ENCODE data around the gene DTX4.
"Not testable (repeated sequence)": the region's sequence is repeated elsewhere in the genome, so short reads cannot be mapped to it uniquely, and the experiment has no call there.

Gene DTX4

DNA sequence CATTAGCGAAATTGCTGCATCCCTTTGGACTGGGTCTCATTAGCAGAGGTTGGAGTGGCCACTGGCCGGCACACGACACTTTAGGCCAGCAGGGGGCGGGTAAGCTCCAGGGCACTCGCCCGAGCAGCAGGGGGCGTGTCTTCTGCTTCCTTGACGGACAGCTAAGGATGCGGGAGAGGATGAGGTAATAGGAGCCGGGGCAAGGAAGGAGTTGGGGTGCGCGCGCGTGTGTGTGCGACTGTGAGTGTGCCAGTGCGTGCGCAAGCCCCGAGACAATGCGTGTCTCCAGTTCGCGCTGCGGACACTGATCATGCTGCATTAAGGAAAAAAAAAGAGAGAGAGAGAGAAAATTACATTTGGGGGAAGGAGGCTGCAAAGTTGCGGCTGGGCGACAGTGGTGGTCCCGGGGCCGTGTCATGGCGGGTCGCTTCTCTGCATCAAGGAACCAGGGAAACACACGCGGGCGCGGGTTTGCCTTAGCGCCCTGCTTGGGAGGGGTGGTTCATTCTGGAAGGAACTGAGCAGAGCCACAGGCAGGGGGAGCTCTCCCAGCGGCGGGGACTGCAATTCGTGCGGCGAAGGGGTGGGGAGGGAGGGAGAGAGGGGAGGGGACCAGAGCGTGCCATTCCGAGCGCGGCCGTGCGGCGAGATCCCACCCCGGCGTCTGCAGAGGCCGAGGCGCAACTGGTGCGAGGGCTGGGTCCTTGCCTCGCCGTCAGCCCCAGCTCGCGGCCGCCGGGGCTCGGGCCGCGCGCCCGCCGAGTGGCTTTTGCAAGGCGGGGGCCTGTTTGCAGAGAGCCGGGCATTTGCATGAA is at the start of gene DTX4:
Gene DTX4 (plus strand): TSS at position 625 of the 815 bp plus-strand sequence. CDS start 464 bp downstream, outside the sequence.
- H3K27me3 ChIP-seq (ENCODE audit: insufficient read depth, low read depth, severe bottlenecking), result peaks cover 79% of the 10 kb centered on the region
- no peaks in the 10 kb centered on the region for H3K9me3 ChIP-seq (ENCODE audit: severe bottlenecking)
- TF ChIP-seq, protein P1, sequence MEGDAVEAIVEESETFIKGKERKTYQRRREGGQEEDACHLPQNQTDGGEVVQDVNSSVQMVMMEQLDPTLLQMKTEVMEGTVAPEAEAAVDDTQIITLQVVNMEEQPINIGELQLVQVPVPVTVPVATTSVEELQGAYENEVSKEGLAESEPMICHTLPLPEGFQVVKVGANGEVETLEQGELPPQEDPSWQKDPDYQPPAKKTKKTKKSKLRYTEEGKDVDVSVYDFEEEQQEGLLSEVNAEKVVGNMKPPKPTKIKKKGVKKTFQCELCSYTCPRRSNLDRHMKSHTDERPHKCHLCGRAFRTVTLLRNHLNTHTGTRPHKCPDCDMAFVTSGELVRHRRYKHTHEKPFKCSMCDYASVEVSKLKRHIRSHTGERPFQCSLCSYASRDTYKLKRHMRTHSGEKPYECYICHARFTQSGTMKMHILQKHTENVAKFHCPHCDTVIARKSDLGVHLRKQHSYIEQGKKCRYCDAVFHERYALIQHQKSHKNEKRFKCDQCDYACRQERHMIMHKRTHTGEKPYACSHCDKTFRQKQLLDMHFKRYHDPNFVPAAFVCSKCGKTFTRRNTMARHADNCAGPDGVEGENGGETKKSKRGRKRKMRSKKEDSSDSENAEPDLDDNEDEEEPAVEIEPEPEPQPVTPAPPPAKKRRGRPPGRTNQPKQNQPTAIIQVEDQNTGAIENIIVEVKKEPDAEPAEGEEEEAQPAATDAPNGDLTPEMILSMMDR (IDR thresholded peaks at IDR 0.05; ENCODE audit: low read depth, low read length), result peak; percentile 91
- peak; percentile 92 for DNase-seq
- H3K36me3 ChIP-seq, result no peaks in the 10 kb centered on the region
- H3K27ac ChIP-seq, result no peak within 1 kb of the TSS
- H3K4me3 ChIP-seq (ENCODE audit: low read depth, low read length), result peak within 1 kb of the TSS; percentile 30

DNA sequence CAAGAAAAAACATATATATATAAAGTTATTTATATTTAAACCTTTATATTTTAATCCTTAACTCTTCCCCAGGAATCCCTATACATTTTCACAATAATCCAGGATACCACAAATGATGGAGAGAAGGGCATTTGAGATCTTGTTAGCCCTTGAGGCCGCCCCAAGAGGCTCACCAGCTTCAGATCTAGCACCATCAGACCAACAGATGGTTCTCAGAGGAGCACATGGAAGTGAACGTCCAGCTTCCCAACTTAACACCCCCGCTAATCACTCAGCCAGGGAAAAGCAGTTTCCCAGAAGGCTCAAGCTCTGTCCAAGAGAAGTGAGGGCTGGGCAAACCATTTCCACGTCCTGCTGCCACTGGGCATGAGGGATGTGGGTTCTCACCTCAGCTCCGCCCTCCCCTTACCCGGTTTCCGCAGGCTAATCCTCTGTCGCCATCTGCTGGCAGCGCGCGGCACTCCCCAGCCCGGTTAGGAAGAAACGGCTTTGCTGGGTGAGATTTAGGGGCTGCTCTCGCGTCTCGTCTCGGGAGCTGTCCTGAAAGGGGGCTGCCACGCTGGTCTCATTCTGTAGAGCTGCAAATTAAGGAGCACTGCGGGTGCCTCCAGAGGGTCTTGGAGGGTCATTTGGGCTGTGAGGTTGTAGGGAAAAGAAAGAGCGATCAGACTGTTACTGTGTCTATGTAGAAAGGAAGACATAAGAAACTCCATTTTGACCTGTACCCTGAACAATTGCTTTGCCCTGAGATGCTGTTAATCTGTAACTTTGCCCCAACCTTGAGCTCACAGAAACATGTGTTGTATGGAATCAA is 36.1 kb upstream of the DTX4 start:
- Histone ChIP-seq H3K27me3 (ENCODE audit: insufficient read depth, low read depth, severe bottlenecking) (peaks cover 54% of the 10 kb centered on the region), H3K4me3 (ENCODE audit: low read depth, low read length) (no peak overlapping the region), H3K27ac (no peak overlapping the region), H3K36me3 (no peaks in the 10 kb centered on the region), H3K9me3 (ENCODE audit: severe bottlenecking) (peaks cover 4% of the 10 kb centered on the region)
- TF ChIP-seq, protein P1 (IDR thresholded peaks at IDR 0.05; ENCODE audit: low read depth, low read length), result peak; percentile 96
- DNase-seq, result peak; percentile 73

DNA sequence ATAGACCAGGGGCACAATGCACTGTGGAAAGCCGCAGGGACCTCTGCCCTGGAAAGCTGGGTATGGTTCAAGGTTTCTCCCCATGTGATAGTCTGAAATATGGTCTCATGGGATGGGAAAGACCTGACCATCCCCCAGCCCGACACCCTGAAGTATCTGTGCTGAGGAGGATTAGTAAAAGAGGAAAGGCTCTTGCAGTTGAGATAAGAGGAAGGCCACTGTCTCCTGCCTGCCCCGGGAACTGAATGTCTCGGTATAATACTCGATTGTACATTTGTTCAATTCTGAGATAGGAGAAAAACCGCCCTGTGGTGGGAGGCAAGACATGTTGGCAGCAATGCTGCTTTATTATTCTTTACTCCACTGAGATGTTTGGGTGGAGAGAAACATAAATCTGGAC is 35.4 kb upstream of the DTX4 start:
- H3K27me3 ChIP-seq (ENCODE audit: insufficient read depth, low read depth, severe bottlenecking), result peaks cover 58% of the 10 kb centered on the region
- H3K36me3 ChIP-seq; H3K27ac ChIP-seq; H3K9me3 ChIP-seq (ENCODE audit: severe bottlenecking); DNase-seq; H3K4me3 ChIP-seq (ENCODE audit: low read depth, low read length): not testable (repeated sequence)

DNA sequence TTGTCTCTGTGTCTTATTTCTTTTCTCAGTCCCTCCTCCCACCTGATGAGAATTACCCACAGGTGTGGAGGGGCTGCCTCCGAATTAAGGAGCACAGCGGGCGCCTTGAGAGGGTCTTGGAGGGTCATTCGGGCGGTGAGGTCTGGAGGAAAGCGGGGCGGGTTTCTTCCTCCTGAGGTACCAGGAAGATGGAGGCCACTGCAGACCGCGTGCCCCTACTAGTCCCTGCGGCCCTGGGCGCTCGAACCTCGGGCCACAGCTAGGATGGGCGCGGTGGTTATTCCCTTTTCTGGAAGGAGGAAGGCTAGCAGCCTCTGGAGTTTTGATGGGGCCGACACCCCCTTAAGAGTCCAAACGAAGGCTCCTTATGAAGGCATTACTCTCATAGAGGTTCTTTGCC is 34.7 kb upstream of the DTX4 start:
- no peaks in the 10 kb centered on the region for H3K36me3 ChIP-seq
- TF ChIP-seq, protein P1 (IDR thresholded peaks at IDR 0.05; ENCODE audit: low read depth, low read length), result no peak
- no peak for DNase-seq
- no peak overlapping the region for H3K27ac ChIP-seq
- peaks cover 65% of the 10 kb centered on the region for H3K27me3 ChIP-seq (ENCODE audit: insufficient read depth, low read depth, severe bottlenecking)
- H3K9me3 ChIP-seq (ENCODE audit: severe bottlenecking), result no peaks in the 10 kb centered on the region
- H3K4me3 ChIP-seq (ENCODE audit: low read depth, low read length), result no peak overlapping the region

DNA sequence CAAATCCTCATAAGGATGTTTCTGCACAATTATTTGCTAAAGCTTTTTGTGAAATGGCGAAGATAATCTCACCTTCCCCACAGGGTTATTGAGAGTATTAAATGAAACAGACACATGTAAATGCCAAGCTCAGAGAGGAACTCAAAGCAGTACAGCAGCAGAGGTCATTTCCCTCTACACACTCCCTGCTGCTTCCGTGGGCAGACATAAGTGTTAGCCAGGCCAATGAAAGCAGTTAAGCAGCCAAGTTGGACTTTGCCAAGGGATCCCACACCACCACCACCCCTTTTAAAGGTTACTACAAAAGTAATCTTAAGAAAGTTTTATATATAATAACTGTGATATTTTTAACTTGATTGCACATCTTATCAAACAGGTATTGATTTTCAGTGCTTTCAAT is 33.3 kb upstream of the DTX4 start:
- DNase-seq, result no peak

More for the DNA sequence above, 33.3 kb upstream of the DTX4 start:
- Histone ChIP-seq H3K27me3 (ENCODE audit: insufficient read depth, low read depth, severe bottlenecking) (peaks cover 79% of the 10 kb centered on the region), H3K4me3 (ENCODE audit: low read depth, low read length) (no peak overlapping the region), H3K36me3 (no peaks in the 10 kb centered on the region), H3K27ac (no peak overlapping the region), H3K9me3 (ENCODE audit: severe bottlenecking) (peaks cover under 1% of the 10 kb centered on the region)
- TF ChIP-seq, protein P1 (IDR thresholded peaks at IDR 0.05; ENCODE audit: low read depth, low read length), result no peak

Data from WERI-Rb-1 (cell line).